ENCODE measurements around the gene PPM1F.

DNA sequence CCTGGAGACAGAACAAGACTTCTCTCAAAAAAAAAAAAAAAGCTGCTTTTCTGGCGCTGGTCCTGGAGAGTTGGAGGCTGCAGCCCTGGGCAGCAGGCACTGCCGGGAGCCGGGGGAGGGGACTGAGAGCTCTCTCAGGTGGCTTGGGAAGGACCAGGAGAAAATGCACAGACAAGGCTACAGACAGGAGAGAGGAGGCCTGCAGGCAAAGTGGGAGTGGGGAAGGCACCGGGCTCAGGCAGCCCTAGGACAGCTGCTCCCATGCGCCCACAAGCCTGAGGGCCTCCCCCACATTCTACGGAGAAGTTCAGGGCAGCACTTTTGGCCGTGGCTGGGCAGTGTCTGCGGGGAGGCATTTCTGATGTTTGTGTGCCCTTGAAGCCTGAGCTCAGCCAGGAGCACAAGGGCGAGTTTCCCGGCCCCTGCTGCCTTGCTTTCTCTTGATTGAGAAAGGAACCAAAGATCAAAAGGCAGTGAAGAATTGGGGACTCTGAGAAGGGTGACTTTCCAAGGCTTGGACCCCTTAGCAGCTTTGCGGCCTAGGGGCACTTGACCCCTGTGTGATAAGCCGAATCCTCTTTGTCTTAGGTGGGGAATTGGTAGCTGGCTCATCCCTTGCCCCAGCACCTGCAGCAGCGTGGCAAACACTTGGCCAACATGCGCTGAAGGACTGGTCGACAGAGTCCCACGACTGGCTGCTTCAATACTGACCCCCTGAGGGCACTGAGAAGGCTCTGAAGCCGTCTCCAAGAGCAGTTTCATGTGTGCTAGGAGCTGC lies 35.3 kb downstream of the PPM1F start:
- no peak for TF ChIP-seq ARNTL (CRISPR knock-in tag; IDR thresholded peaks at IDR 0.05; ENCODE audit: borderline replicate concordance, low read depth)
- no peak for TF ChIP-seq ZFP30 (CRISPR knock-in tag; IDR thresholded peaks at IDR 0.05)
- TF ChIP-seq, protein P1, sequence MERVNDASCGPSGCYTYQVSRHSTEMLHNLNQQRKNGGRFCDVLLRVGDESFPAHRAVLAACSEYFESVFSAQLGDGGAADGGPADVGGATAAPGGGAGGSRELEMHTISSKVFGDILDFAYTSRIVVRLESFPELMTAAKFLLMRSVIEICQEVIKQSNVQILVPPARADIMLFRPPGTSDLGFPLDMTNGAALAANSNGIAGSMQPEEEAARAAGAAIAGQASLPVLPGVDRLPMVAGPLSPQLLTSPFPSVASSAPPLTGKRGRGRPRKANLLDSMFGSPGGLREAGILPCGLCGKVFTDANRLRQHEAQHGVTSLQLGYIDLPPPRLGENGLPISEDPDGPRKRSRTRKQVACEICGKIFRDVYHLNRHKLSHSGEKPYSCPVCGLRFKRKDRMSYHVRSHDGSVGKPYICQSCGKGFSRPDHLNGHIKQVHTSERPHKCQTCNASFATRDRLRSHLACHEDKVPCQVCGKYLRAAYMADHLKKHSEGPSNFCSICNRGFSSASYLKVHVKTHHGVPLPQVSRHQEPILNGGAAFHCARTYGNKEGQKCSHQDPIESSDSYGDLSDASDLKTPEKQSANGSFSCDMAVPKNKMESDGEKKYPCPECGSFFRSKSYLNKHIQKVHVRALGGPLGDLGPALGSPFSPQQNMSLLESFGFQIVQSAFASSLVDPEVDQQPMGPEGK (CRISPR knock-in tag; IDR thresholded peaks at IDR 0.05; ENCODE audit: borderline replicate concordance), result no peak
- TF ChIP-seq ZC3H10 (CRISPR knock-in tag; IDR thresholded peaks at IDR 0.05), result no peak

Measured in SK-N-SH treated with all-trans-retinoic acid at 6 μM for 48 hours (cell line).